ENCODE data around the gene NBAS. TPM values are rescaled to one million over a fixed set of nuclear protein-coding genes. Genes with fewer than 3 reads are reported as not detected.
A peak's percentile ranks its signal among the peaks of the same experiment; 100 is the strongest.

The NBAS gene
- total and polyA plus RNA-seq, 7 experiments from 2014 or later, result 18.6 to 41.6 (median 32.7) TPM

GRCh38 chr2:15606481-15607441 lies 45.6 kb upstream of the NBAS start:
- intact Hi-C loops (cut with micrococcal nuclease), result no loop called here
- POLR2A ChIA-PET, result no interaction called here
- Histone ChIP-seq H3K4me1 (ENCODE audit: control insufficient read depth in 2 of 2, insufficient read depth in 2 of 2, low read length in 2 of 2) (no peaks in the 10 kb centered on the region), H3K9me3 (ENCODE audit: control insufficient read depth in 2 of 3, low read length in 3 of 3) (no peaks in the 10 kb centered on the region), H3K27ac (ENCODE audit: low read depth, low read length) (no peak overlapping the region), H3K27me3 (ENCODE audit: control insufficient read depth in 2 of 2, insufficient read depth in 2 of 2, low read length in 2 of 2) (no peaks in the 10 kb centered on the region), H3K4me3 (ENCODE audit: low read length) (no peak overlapping the region), H3K36me3 (ENCODE audit: control insufficient read depth in 2 of 3, insufficient read depth in 3 of 3, low read length in 3 of 3) (peaks cover 50 to 86% (median 57%) of the 10 kb centered on the region in 3 experiments)
- Mint-ChIP-seq H3K4me3 (no peak overlapping the region), H3K9me3 (peaks cover 0 to 6% (median 0%) of the 10 kb centered on the region in 11 donors), H3K36me3 (peaks cover 43 to 72% (median 56%) of the 10 kb centered on the region in 5 donors), H3K27ac (no peak overlapping the region), H3K27me3 (no peaks in the 10 kb centered on the region), H3K4me1 (peaks cover 0 to 8% (median 0%) of the 10 kb centered on the region in 7 donors)
- CTCF ChIA-PET, result no interaction called here
- no peak for DNase-seq
- ATAC-seq, result no peak

GRCh38 chr2:15605721-15606120 lies 44.6 kb upstream of the NBAS start:
- ChIA-PET CTCF (no interaction called here), POLR2A (no interaction called here)
- DNase-seq (no peak), ATAC-seq (no peak)
- Histone ChIP-seq H3K36me3 (ENCODE audit: control insufficient read depth in 2 of 3, insufficient read depth in 3 of 3, low read length in 3 of 3) (peaks cover 60 to 96% (median 67%) of the 10 kb centered on the region in 3 experiments), H3K27ac (ENCODE audit: low read depth, low read length) (no peak overlapping the region), H3K4me3 (ENCODE audit: low read length) (no peak overlapping the region), H3K4me1 (ENCODE audit: control insufficient read depth in 2 of 2, insufficient read depth in 2 of 2, low read length in 2 of 2) (no peaks in the 10 kb centered on the region), H3K9me3 (ENCODE audit: control insufficient read depth in 2 of 3, low read length in 3 of 3) (no peaks in the 10 kb centered on the region), H3K27me3 (ENCODE audit: control insufficient read depth in 2 of 2, insufficient read depth in 2 of 2, low read length in 2 of 2) (no peaks in the 10 kb centered on the region)
- H3K4me1 Mint-ChIP-seq, result peaks cover 0 to 8% (median 0%) of the 10 kb centered on the region in 7 donors
- peak overlapping the region in 2 of 9 donors; percentile 21 to 25 for H3K27ac Mint-ChIP-seq
- intact Hi-C loops (cut with micrococcal nuclease), result no loop called here
- H3K36me3 Mint-ChIP-seq, result peaks cover 43 to 82% (median 60%) of the 10 kb centered on the region in 5 donors
- peaks cover 0 to 6% (median 0%) of the 10 kb centered on the region in 11 donors for H3K9me3 Mint-ChIP-seq
- no peak overlapping the region for H3K4me3 Mint-ChIP-seq
- H3K27me3 Mint-ChIP-seq, result no peaks in the 10 kb centered on the region

GRCh38 chr2:15603948-15604347 lies 42.8 kb upstream of the NBAS start:
- H3K36me3 Mint-ChIP-seq, result peaks cover 33 to 73% (median 50%) of the 10 kb centered on the region in 5 donors
- CTCF ChIA-PET, result no interaction called here

GRCh38 chr2:15603044-15603765 lies 42.1 kb upstream of the NBAS start:
- Mint-ChIP-seq H3K27me3 (no peaks in the 10 kb centered on the region), H3K9me3 (no peaks in the 10 kb centered on the region), H3K4me1 (peaks cover 0 to 8% (median 0%) of the 10 kb centered on the region in 7 donors), H3K4me3 (no peak overlapping the region), H3K27ac (peak overlapping the region in 1 of 9 donors; percentile 16), H3K36me3 (peaks cover 31 to 78% (median 53%) of the 10 kb centered on the region in 5 donors)
- ChIA-PET CTCF (no interaction called here), POLR2A (no interaction called here)
- peaks cover 59 to 96% (median 68%) of the 10 kb centered on the region in 3 experiments for H3K36me3 ChIP-seq (ENCODE audit: control insufficient read depth in 2 of 3, insufficient read depth in 3 of 3, low read length in 3 of 3)
- no peaks in the 10 kb centered on the region for H3K9me3 ChIP-seq (ENCODE audit: control insufficient read depth in 2 of 3, low read length in 3 of 3)
- no peaks in the 10 kb centered on the region for H3K4me1 ChIP-seq (ENCODE audit: control insufficient read depth in 2 of 2, insufficient read depth in 2 of 2, low read length in 2 of 2)
- H3K27me3 ChIP-seq (ENCODE audit: control insufficient read depth in 2 of 2, insufficient read depth in 2 of 2, low read length in 2 of 2), result no peaks in the 10 kb centered on the region
- no peak for ATAC-seq
- H3K27ac ChIP-seq (ENCODE audit: low read depth, low read length), result no peak overlapping the region
- no peak overlapping the region for H3K4me3 ChIP-seq (ENCODE audit: low read length)
- no peak for DNase-seq
- intact Hi-C loops (cut with micrococcal nuclease), result no loop called here

More at GRCh38 chr2:15603948-15604347, 42.8 kb upstream of the NBAS start:
- no peak overlapping the region for H3K4me3 ChIP-seq (ENCODE audit: low read length)
- Mint-ChIP-seq H3K27me3 (no peaks in the 10 kb centered on the region), H3K4me1 (peaks cover 0 to 8% (median 0%) of the 10 kb centered on the region in 7 donors), H3K27ac (no peak overlapping the region), H3K9me3 (no peaks in the 10 kb centered on the region), H3K4me3 (no peak overlapping the region)
- POLR2A ChIA-PET, result no interaction called here
- DNase-seq (no peak), ATAC-seq (no peak)
- no peaks in the 10 kb centered on the region for H3K27me3 ChIP-seq (ENCODE audit: control insufficient read depth in 2 of 2, insufficient read depth in 2 of 2, low read length in 2 of 2)
- intact Hi-C loops (cut with micrococcal nuclease), result no loop called here
- H3K4me1 ChIP-seq (ENCODE audit: control insufficient read depth in 2 of 2, insufficient read depth in 2 of 2, low read length in 2 of 2), result no peaks in the 10 kb centered on the region
- no peak overlapping the region for H3K27ac ChIP-seq (ENCODE audit: low read depth, low read length)
- no peaks in the 10 kb centered on the region for H3K9me3 ChIP-seq (ENCODE audit: control insufficient read depth in 2 of 3, low read length in 3 of 3)
- H3K36me3 ChIP-seq (ENCODE audit: control insufficient read depth in 2 of 3, insufficient read depth in 3 of 3, low read length in 3 of 3), result peaks cover 59 to 95% (median 72%) of the 10 kb centered on the region in 3 experiments

GRCh38 chr2:15602393-15602792 lies 41.3 kb upstream of the NBAS start:
- Mint-ChIP-seq H3K9me3 (no peaks in the 10 kb centered on the region), H3K27ac (no peak overlapping the region), H3K27me3 (no peaks in the 10 kb centered on the region), H3K4me3 (no peak overlapping the region), H3K4me1 (peaks cover 0 to 8% (median 0%) of the 10 kb centered on the region in 7 donors), H3K36me3 (peaks cover 27 to 74% (median 51%) of the 10 kb centered on the region in 5 donors)
- no peaks in the 10 kb centered on the region for H3K4me1 ChIP-seq (ENCODE audit: control insufficient read depth in 2 of 2, insufficient read depth in 2 of 2, low read length in 2 of 2)
- peaks cover 52 to 94% (median 68%) of the 10 kb centered on the region in 3 experiments for H3K36me3 ChIP-seq (ENCODE audit: control insufficient read depth in 2 of 3, insufficient read depth in 3 of 3, low read length in 3 of 3)
- ATAC-seq, result no peak
- H3K9me3 ChIP-seq (ENCODE audit: control insufficient read depth in 2 of 3, low read length in 3 of 3), result no peaks in the 10 kb centered on the region
- DNase-seq, result no peak
- H3K27me3 ChIP-seq (ENCODE audit: control insufficient read depth in 2 of 2, insufficient read depth in 2 of 2, low read length in 2 of 2), result no peaks in the 10 kb centered on the region
- CTCF ChIA-PET, result no interaction called here
- no peak overlapping the region for H3K27ac ChIP-seq (ENCODE audit: low read depth, low read length)
- intact Hi-C loops (cut with micrococcal nuclease), result no loop called here
- no peak overlapping the region for H3K4me3 ChIP-seq (ENCODE audit: low read length)
- POLR2A ChIA-PET, result no interaction called here

GRCh38 chr2:15601681-15602080 lies 40.5 kb upstream of the NBAS start:
- H3K27me3 Mint-ChIP-seq, result no peaks in the 10 kb centered on the region
- H3K4me1 Mint-ChIP-seq, result peaks cover 0 to 8% (median 3%) of the 10 kb centered on the region in 7 donors
- H3K27ac ChIP-seq (ENCODE audit: low read depth, low read length), result no peak overlapping the region
- intact Hi-C loops (cut with micrococcal nuclease), result no loop called here
- no peaks in the 10 kb centered on the region for H3K27me3 ChIP-seq (ENCODE audit: control insufficient read depth in 2 of 2, insufficient read depth in 2 of 2, low read length in 2 of 2)
- H3K9me3 ChIP-seq (ENCODE audit: control insufficient read depth in 2 of 3, low read length in 3 of 3), result no peaks in the 10 kb centered on the region
- peaks cover 55 to 92% (median 64%) of the 10 kb centered on the region in 3 experiments for H3K36me3 ChIP-seq (ENCODE audit: control insufficient read depth in 2 of 3, insufficient read depth in 3 of 3, low read length in 3 of 3)
- ChIA-PET POLR2A (no interaction called here), CTCF (interaction anchor here (0.6 kb wide), 1 partner anchor 138 kb away, joined by 3 read pairs; no protein-coding TSS in a partner anchor)
- no peak overlapping the region for H3K27ac Mint-ChIP-seq
- no peaks in the 10 kb centered on the region for H3K4me1 ChIP-seq (ENCODE audit: control insufficient read depth in 2 of 2, insufficient read depth in 2 of 2, low read length in 2 of 2)
- DNase-seq (no peak), ATAC-seq (no peak)
- no peak overlapping the region for H3K4me3 Mint-ChIP-seq
- H3K4me3 ChIP-seq (ENCODE audit: low read length), result no peak overlapping the region
- no peaks in the 10 kb centered on the region for H3K9me3 Mint-ChIP-seq
- H3K36me3 Mint-ChIP-seq, result peaks cover 27 to 74% (median 50%) of the 10 kb centered on the region in 5 donors
